Glomerular visceral epithelial cell (primary cell): ENCODE results near the gene NTRK3.
"Not testable (repeated sequence)": the region's sequence is repeated elsewhere in the genome, so short reads cannot be mapped to it uniquely, and the experiment has no call there.

Experiments
- DNase-seq: peaks from one replicate; pipeline ENCODE4 v3.0.0-alpha.2; 2016; ENCODE audit errors: extremely low spot score

Gene NTRK3

GRCh38 chr15:88076328-88076727 is 180.2 kb downstream of the NTRK3 start:
- no peak for DNase-seq

GRCh38 chr15:88075102-88075501 is 181.4 kb downstream of the NTRK3 start:
- DNase-seq, result no peak

- no peak for DNase-seq
Measured at GRCh38 chr15:88074386-88074785, 182.2 kb downstream of the NTRK3 start.

DNA sequence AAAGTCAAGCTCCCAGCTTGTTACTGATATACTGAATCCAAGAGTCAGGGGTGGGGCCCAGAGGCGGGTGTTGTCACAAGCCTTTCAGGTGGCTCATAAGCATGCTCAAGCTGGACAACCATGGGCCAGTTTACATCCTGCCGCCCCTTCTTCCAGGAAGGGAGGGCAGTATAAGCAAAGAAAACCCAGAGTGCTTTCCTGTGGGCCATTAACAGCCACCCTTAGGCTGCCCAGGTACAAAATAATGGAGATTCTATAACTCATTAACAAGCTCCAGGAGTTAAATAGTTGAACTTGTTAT is 183.2 kb downstream of the NTRK3 start:
- no peak for DNase-seq

DNA sequence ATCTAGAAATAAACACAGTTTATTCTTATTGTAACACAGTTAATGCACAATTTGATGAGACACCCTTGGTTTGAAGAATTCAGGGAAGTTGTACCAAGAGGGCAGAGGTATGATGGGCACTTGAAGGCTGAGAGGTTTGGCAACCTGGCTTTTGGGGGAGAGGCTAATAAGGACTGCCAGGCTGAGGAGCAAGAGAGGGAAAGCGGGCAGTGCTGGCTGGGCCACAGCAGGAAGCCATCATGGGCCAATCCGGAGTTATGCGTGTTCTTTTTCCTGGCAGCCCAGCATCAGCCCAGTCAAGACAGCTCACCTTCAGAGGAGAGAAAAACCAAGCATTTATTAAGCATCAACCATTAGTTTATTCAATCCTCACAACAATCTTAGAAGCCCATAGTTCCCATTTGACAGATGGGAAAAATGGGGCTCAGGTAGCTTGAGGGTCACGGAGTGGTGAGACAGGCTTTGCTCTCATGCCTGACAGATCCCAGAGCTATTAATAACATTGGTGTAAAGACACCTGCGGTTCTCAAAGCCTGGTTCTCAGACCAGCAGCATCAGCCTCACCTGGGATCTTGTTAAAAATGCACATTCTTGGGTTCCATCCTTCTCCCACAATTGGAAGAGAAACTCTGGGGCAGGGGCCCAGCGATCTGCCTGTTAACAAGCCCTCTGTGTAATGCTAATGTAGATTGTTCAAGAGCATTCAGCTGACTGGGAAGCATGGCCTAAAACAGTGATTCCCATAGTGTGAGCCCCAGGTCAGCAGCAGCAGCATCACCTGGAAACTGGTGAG is 183.7 kb downstream of the NTRK3 start:
- no peak for DNase-seq

DNA sequence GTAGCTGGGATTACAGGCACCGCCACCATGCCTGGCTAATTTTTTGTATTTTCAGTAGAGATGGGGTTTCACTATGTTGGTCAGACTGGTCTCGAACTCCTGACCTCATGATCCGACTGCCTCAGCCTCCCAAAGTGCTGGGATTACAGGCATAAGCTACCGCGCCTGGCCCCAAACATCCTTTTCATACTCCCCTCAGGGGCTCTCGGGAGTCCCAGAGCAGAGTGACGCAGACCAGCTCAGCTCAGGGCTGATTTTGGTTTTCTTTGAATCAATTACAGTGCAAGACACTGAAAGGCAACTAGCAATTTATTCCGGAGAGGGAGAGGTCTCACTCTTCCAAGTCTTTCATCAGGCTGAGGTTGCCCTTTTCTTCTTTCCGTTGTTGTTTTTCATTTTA is 184.4 kb downstream of the NTRK3 start:
- DNase-seq, result not testable (repeated sequence)

DNA sequence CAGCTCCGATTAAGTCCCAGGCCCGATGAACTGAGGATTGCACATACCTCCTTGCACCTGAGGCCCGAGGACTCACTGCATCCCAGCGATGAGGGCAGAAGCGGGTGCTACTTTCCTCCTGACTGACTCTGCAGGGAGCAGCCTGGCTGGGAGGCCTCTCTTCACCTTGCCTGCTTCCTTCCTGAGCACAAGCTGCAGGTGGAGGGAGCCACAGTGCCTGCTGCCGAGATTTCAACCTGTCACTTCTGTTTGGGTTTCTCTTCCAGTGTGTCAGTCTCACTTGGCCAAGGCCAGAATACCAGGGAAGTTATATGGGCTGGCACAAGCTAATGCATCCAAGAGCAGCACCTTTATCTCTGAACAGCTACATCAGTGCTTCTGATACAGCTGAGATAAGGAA is 185.4 kb downstream of the NTRK3 start:
- DNase-seq, result no peak

- DNase-seq, result no peak
Measured at GRCh38 chr15:88069561-88069960, 187.0 kb downstream of the NTRK3 start.

DNA sequence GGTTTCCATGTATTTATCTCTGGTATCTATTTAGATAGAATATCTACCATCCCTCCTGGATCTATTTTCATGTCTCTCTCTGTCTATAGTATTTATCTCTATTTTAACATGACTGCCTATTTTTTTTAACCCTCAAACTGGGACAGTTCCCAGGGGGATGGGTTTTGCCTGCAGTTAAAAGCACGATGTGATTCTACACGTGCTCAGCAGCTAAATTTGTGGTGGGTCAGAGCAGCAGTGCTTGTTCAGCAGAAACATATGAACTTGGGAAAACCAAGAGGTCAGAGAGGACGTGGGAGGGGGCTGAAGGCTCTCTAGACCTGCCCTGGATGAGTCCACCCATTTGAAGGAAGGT is 189.2 kb downstream of the NTRK3 start:
- DNase-seq, result no peak

GRCh38 chr15:88066636-88067330 is 189.8 kb downstream of the NTRK3 start:
- DNase-seq, result peak; percentile 40

DNA sequence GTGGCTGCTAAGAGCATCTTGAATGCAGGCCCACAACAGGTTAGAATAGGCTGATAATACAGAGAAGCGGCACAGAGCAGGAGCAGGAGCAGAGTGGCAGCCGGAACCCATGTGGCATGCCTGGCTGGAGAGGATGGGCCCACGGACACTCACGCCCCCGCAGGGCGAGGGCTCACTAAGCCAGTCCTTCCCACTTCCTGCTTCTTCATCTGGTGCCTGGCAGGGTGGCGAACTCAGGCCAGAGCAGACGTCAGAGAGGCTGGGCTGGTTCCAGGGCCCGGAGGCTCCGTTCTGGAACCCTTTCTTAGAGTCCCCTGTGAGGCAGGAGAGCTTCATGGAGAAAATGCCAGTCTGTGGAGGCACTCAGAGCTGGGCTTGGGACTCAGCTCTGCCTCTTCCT is 195.1 kb downstream of the NTRK3 start:
- DNase-seq, result no peak

GRCh38 chr15:88060383-88060782 is 196.2 kb downstream of the NTRK3 start:
- no peak for DNase-seq

- no peak for DNase-seq
Measured at GRCh38 chr15:88057836-88058235, 198.7 kb downstream of the NTRK3 start.

GRCh38 chr15:88049506-88049905 is 207.0 kb downstream of the NTRK3 start:
- no peak for DNase-seq

DNA sequence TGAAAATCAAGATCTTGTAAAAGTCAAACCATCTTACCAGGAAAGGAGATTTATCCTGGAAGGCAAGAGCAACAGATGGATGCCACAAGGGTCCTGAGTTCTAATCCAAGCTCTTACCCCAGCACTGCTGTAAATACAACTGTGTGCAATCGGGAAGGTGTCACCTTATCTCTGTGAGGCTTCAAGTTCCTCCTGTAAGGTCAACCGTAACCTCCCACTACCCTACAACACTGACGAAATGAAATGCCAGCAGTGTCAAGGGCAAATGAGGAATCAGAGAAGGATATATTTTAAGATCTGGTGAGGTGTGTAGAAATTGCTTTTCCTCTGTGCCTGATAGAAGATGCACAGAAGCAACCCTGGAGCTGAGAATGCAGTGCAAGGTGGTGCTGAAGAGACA is 207.8 kb downstream of the NTRK3 start:
- DNase-seq, result no peak

DNA sequence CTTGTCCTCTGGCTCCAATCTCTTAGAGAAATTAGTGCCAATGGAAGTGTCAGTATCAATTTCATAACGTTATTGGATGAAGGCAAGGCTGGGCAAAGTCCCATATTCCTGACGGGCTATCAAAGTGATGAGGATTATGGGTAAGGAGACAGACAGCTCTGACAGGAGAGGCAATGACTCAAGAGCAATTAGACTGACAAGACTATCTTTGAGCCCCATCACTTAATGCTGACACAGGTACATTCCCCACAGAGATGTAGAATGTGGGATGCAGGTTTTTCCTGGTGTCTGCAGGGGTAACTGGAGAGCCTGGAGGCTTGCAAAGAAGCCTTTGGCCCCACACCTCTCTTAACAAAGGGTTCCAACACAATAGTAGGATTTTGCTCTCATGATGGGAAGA is 208.3 kb downstream of the NTRK3 start:
- DNase-seq, result no peak

GRCh38 chr15:88046576-88047129 is 209.9 kb downstream of the NTRK3 start:
- no peak for DNase-seq

DNA sequence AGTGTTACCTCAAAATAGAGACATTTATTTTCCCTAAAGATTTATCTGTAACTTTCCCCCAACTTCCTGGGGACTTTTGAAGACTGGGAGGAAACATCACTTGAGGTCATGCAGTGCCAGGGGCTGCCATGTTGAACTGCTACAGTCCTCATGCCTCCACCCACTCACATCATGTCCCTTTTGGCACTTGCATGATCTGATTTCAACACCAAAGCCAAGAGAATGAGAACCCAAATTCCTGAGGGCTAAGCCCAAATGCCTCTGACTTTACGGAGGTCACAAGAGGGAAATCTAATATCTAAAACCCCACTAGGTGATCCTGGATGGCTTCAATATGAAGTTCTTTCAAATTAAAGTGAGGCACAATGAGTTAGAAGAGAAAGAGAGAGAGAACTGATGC is 213.1 kb downstream of the NTRK3 start:
- DNase-seq, result no peak

DNA sequence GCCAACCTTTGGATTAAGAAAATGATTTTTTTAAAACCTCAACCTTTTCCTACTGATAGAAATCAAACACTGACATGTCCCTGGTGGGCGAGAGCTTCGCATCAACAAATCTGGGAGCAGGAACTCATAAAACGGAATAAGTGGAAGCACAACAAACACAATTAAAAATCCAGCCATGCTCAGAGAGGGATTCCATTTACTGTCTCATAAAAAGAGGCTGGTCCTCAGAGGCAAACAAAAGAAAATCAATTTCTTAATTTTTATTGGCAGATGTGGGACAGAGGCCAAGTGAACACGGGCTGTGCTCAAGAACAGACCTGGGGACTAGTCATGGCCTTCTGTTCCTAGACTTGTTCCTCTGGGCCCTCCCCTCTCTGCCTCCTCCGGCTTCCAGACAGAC is 214.5 kb downstream of the NTRK3 start:
- DNase-seq, result no peak

DNA sequence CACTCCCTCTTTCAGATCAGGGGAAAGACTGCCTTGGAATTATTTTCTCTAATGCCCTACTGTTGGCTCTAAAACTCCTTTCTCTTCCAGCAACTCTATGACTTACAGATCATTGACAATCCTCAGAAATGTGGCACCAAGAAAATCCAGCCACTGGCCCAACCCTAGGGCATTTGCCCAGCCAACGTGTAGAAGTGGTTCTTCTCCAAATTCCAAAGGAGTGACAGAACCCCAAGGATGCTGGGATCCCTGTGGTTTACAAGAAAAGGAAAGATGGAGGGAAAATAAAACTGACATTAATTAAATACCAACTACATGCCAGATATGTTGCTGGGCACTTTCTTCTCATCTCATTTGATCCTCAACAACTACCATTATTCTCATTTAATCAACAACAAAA is 216.0 kb downstream of the NTRK3 start:
- DNase-seq, result no peak

GRCh38 chr15:88038261-88038660 is 218.3 kb downstream of the NTRK3 start:
- no peak for DNase-seq

GRCh38 chr15:88036154-88036839 is 220.2 kb downstream of the NTRK3 start:
- DNase-seq, result no peak

GRCh38 chr15:88035381-88035780 is 221.2 kb downstream of the NTRK3 start:
- DNase-seq, result no peak
